HEK293 (cell line): ENCODE measurements around the gene FXYD2.

Experiments used
- CTCF ChIA-PET: fragments of 350-600 bp; formaldehyde crosslinking; extraction: SDS; loops from one replicate; lab custom pipeline; 2021; ENCODE audit warnings: antibody characterized with exemption; lab: Yijun Ruan, JAX
- POLR2A ChIA-PET: fragments of 300-600 bp; formaldehyde crosslinking; extraction: SDS; loops from one replicate; lab custom pipeline; 2020; ENCODE audit warnings: antibody characterized with exemption, inconsistent platforms; lab: Yijun Ruan, JAX
- H3K27ac ChIP-seq: fragments of 200-500 bp; sonication (Bioruptor generic); 2 replicates; pipeline ENCODE4 v1.5.1; 2014; ENCODE audit warnings: low read depth, low read length, control low read depth, inconsistent platforms; ENCODE audit errors: extremely low read depth
- H3K36me3 ChIP-seq, 2 experiments: fragments of 200-500 bp in 1 of 2; sonication (Bioruptor generic) in 1 of 2; 1 replicate in 1 of 2; 2 replicates in 1 of 2; pipeline ENCODE4 v1.5.1; 2014 to 2017; ENCODE audit warnings: inconsistent platforms in 2 of 2, low read length in 2 of 2; ENCODE audit not compliant: control insufficient read depth in 2 of 2, insufficient read depth in 1 of 2
- H3K4me1 ChIP-seq: fragments of 200-500 bp; sonication (Bioruptor generic); 2 replicates; pipeline ENCODE4 v1.5.1; 2014; ENCODE audit warnings: mild to moderate bottlenecking, low read length, inconsistent platforms; ENCODE audit not compliant: control insufficient read depth, insufficient read depth
- H3K4me3 ChIP-seq: 2 replicates; pipeline ENCODE4 v1.5.1; 2011; ENCODE audit warnings: low read depth, mild to moderate bottlenecking, control low read depth, low read length, moderate library complexity
- H3K9me3 ChIP-seq: fragments of 200-500 bp; sonication (Bioruptor generic); 2 replicates; pipeline ENCODE4 v1.5.1; 2014; ENCODE audit warnings: low read depth, low read length, inconsistent platforms; ENCODE audit not compliant: control insufficient read depth, insufficient read depth
- KLF8 ChIP-seq: fragments of 450-650 bp; formaldehyde crosslinking; IDR thresholded peaks from 2 replicates; pipeline ENCODE4 v1.5.1; 2016; ENCODE audit warnings: missing biosample characterization, missing genetic modification characterization
- MEIS1 ChIP-seq: sonication (generic); formaldehyde crosslinking; IDR thresholded peaks from 2 replicates; pipeline ENCODE4 v1.8.1; 2022; ENCODE audit warnings: missing genetic modification reagents, mild to moderate bottlenecking, borderline replicate concordance
- SP7 ChIP-seq: fragments of 450-650 bp; formaldehyde crosslinking; IDR thresholded peaks from 2 replicates; pipeline ENCODE4 v1.5.1; 2016; ENCODE audit warnings: missing biosample characterization, missing genetic modification characterization
- ZBTB8A ChIP-seq: fragments of 450-650 bp; formaldehyde crosslinking; IDR thresholded peaks from 2 replicates; pipeline ENCODE4 v1.5.1; 2016; ENCODE audit warnings: missing biosample characterization, missing genetic modification characterization
- ZNF324 ChIP-seq: fragments of 450-650 bp; formaldehyde crosslinking; IDR thresholded peaks from 2 replicates; pipeline ENCODE4 v1.5.1; 2016; ENCODE audit warnings: missing biosample characterization, missing genetic modification characterization
- ZNF354C ChIP-seq: fragments of 450-650 bp; formaldehyde crosslinking; IDR thresholded peaks from 2 replicates; pipeline ENCODE4 v1.5.1; 2016; ENCODE audit warnings: missing biosample characterization, missing genetic modification characterization, low read depth, borderline replicate concordance
- ZNF37A ChIP-seq: fragments of 450-650 bp; IDR thresholded peaks from 2 replicates; pipeline ENCODE4 v1.5.1; 2018; ENCODE audit warnings: missing biosample characterization, missing genetic modification characterization
- ZNF521 ChIP-seq: fragments of 450-650 bp; formaldehyde crosslinking; IDR thresholded peaks from 2 replicates; pipeline ENCODE4 v1.5.1; 2017; ENCODE audit warnings: missing biosample characterization, mild to moderate bottlenecking, missing genetic modification characterization
- ZNF544 ChIP-seq: fragments of 450-650 bp; formaldehyde crosslinking; IDR thresholded peaks from 2 replicates; pipeline ENCODE4 v1.5.0; 2017; ENCODE audit warnings: missing biosample characterization, missing genetic modification characterization
- ZNF571 ChIP-seq: fragments of 450-650 bp; formaldehyde crosslinking; IDR thresholded peaks from 2 replicates; pipeline ENCODE4 v1.5.0; 2017; ENCODE audit warnings: missing biosample characterization, missing genetic modification characterization
- ZNF596 ChIP-seq: fragments of 450-650 bp; IDR thresholded peaks from 2 replicates; pipeline ENCODE4 v1.5.0; 2018; ENCODE audit warnings: missing biosample characterization, mild to moderate bottlenecking, missing genetic modification characterization, moderate library complexity
- ZNF621 ChIP-seq: fragments of 450-650 bp; formaldehyde crosslinking; IDR thresholded peaks from 2 replicates; pipeline ENCODE4 v1.5.1; 2017; ENCODE audit warnings: missing biosample characterization, missing genetic modification characterization
- ZNF658 ChIP-seq: fragments of 450-650 bp; formaldehyde crosslinking; IDR thresholded peaks from 2 replicates; pipeline ENCODE4; 2016; ENCODE audit warnings: missing biosample characterization, missing genetic modification characterization
- ZSCAN30 ChIP-seq: fragments of 450-650 bp; IDR thresholded peaks from 2 replicates; pipeline ENCODE4 v1.5.1; 2018; ENCODE audit warnings: missing biosample characterization, mild to moderate bottlenecking, missing genetic modification characterization, moderate library complexity
- TF ChIP-seq, protein P1 (sequence below): fragments of 450-650 bp; formaldehyde crosslinking; IDR thresholded peaks from 2 replicates; pipeline ENCODE4 v1.5.1; 2017; ENCODE audit warnings: missing biosample characterization, missing genetic modification characterization
- TF ChIP-seq, protein P2 (sequence below): fragments of 450-650 bp; formaldehyde crosslinking; optimal IDR thresholded peaks from 2 replicates; pipeline ENCODE3; 2016; ENCODE audit warnings: missing biosample characterization, mild to moderate bottlenecking, missing genetic modification characterization
- TF ChIP-seq, protein P3 (sequence below): fragments of 450-650 bp; formaldehyde crosslinking; IDR thresholded peaks from 2 replicates; pipeline ENCODE4 v1.5.1; 2016; ENCODE audit warnings: missing biosample characterization, missing genetic modification characterization
- TF ChIP-seq, protein P4 (sequence below): fragments of 450-650 bp; formaldehyde crosslinking; IDR thresholded peaks from 2 replicates; pipeline ENCODE4 v1.5.1; 2016; ENCODE audit warnings: missing biosample characterization, missing genetic modification characterization, low read depth

Gene FXYD2

DNA sequence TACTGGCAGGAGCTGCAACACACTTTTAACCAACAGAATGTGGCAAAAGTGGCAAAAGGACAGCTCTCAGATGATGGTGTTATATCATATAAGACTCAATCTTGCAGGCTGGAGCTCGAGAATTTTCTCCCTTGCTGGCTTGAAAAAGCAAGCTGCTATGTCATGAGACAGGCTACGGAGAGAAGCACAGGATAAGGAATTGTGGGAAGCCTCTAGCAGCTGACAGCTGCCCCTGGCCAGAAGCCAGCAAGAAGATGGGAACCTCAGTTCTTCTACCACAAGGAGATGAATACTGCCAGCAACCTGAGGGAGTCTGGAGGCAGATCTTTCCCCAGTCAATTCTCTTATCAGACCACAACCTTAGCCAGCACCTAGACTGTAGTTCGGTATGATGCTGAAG, 27.3 kb upstream of the FXYD2 start:
- Histone ChIP-seq H3K4me1 (no peaks in the 10 kb centered on the region), H3K9me3 (no peaks in the 10 kb centered on the region), H3K4me3 (no peak overlapping the region), H3K27ac (no peak overlapping the region), H3K36me3 (no peaks in the 10 kb centered on the region)
- no peak for TF ChIP-seq MEIS1 (CRISPR knock-in tag)
- no peak for TF ChIP-seq KLF8 (tag by site-specific recombination)
- TF ChIP-seq ZNF544 (tag by site-specific recombination): no peak
- no peak for TF ChIP-seq SP7 (tag by site-specific recombination)
- TF ChIP-seq, protein P1, sequence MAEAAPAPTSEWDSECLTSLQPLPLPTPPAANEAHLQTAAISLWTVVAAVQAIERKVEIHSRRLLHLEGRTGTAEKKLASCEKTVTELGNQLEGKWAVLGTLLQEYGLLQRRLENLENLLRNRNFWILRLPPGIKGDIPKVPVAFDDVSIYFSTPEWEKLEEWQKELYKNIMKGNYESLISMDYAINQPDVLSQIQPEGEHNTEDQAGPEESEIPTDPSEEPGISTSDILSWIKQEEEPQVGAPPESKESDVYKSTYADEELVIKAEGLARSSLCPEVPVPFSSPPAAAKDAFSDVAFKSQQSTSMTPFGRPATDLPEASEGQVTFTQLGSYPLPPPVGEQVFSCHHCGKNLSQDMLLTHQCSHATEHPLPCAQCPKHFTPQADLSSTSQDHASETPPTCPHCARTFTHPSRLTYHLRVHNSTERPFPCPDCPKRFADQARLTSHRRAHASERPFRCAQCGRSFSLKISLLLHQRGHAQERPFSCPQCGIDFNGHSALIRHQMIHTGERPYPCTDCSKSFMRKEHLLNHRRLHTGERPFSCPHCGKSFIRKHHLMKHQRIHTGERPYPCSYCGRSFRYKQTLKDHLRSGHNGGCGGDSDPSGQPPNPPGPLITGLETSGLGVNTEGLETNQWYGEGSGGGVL (tag by site-specific recombination): no peak
- no peak for TF ChIP-seq ZNF596
- TF ChIP-seq ZNF37A: no peak
- TF ChIP-seq ZNF324: no peak
- no peak for TF ChIP-seq ZBTB8A
- no peak for TF ChIP-seq ZSCAN30 (tag by site-specific recombination)
- TF ChIP-seq ZNF521 (tag by site-specific recombination): no peak
- TF ChIP-seq ZNF621 (tag by site-specific recombination): no peak
- no peak for TF ChIP-seq ZNF658
- no peak for TF ChIP-seq ZNF354C (tag by site-specific recombination)
- TF ChIP-seq, protein P2, sequence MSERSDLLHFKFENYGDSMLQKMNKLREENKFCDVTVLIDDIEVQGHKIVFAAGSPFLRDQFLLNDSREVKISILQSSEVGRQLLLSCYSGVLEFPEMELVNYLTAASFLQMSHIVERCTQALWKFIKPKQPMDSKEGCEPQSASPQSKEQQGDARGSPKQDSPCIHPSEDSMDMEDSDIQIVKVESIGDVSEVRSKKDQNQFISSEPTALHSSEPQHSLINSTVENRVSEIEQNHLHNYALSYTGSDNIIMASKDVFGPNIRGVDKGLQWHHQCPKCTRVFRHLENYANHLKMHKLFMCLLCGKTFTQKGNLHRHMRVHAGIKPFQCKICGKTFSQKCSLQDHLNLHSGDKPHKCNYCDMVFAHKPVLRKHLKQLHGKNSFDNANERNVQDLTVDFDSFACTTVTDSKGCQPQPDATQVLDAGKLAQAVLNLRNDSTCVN (tag by site-specific recombination): no peak
- ChIA-PET CTCF (interaction anchor here (0.5 to 4.0 kb wide), 3 partner anchors 43 to 201 kb away, joined by 3 to 17 read pairs (median 4); no protein-coding TSS in a partner anchor), POLR2A (no interaction called here)

DNA sequence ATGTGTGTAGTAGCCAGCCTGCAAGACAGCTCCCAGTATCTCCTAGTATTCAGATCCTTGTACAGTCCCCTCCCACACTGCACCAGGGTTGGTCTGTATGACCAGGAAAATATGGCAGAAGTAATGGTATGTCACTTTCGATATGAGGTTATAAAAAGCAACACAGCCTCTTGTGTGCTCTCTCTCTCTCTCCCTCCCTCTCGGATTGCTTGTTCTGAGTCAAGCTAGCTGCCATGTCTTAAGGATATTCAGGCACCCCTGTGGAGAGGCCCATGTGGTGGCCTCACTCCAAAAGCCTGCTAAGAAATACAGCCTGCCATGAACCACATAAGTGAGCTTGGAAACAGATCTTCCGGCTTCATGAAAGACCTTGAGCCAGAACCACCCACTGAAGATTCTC, 26.6 kb upstream of the FXYD2 start:
- Histone ChIP-seq H3K36me3 (no peaks in the 10 kb centered on the region), H3K4me3 (no peak overlapping the region), H3K4me1 (no peaks in the 10 kb centered on the region), H3K27ac (no peak overlapping the region), H3K9me3 (no peaks in the 10 kb centered on the region)
- ChIA-PET POLR2A (no interaction called here), CTCF (interaction anchor here (0.5 to 4.0 kb wide), 2 partner anchors 42 to 96 kb away, joined by 3 to 17 read pairs; no protein-coding TSS in a partner anchor)
- TF ChIP-seq, protein P3, sequence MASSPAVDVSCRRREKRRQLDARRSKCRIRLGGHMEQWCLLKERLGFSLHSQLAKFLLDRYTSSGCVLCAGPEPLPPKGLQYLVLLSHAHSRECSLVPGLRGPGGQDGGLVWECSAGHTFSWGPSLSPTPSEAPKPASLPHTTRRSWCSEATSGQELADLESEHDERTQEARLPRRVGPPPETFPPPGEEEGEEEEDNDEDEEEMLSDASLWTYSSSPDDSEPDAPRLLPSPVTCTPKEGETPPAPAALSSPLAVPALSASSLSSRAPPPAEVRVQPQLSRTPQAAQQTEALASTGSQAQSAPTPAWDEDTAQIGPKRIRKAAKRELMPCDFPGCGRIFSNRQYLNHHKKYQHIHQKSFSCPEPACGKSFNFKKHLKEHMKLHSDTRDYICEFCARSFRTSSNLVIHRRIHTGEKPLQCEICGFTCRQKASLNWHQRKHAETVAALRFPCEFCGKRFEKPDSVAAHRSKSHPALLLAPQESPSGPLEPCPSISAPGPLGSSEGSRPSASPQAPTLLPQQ (tag by site-specific recombination): no peak
- no peak for TF ChIP-seq ZNF571
- TF ChIP-seq, protein P4, sequence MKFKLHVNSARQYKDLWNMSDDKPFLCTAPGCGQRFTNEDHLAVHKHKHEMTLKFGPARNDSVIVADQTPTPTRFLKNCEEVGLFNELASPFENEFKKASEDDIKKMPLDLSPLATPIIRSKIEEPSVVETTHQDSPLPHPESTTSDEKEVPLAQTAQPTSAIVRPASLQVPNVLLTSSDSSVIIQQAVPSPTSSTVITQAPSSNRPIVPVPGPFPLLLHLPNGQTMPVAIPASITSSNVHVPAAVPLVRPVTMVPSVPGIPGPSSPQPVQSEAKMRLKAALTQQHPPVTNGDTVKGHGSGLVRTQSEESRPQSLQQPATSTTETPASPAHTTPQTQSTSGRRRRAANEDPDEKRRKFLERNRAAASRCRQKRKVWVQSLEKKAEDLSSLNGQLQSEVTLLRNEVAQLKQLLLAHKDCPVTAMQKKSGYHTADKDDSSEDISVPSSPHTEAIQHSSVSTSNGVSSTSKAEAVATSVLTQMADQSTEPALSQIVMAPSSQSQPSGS (tag by site-specific recombination): no peak
